Endothelial cell of umbilical vein (primary cell): ENCODE data around the gene ZNF595. TPM values are rescaled to one million over a fixed set of nuclear protein-coding genes. Genes with fewer than 3 reads are reported as not detected.

ENCODE experiments used
- BruUV-seq: library from RNA; stranded (reverse); fragments of 400-500 nt; replicated peaks from 2 replicates; lab custom pipeline; 2021; lab: Mats Ljungman, UMichigan
- CTCF ChIA-PET: fragments of 300-600, 350-600 bp; sonication (Branson Sonifier 250); formaldehyde crosslinking; loops from one replicate; lab custom pipeline; 2021; ENCODE audit warnings: antibody characterized with exemption, inconsistent platforms; lab: Charles Lee
- POLR2A ChIA-PET: fragments of 300-600, 350-600 bp; sonication (Branson Sonifier 250); formaldehyde crosslinking; loops from one replicate; lab custom pipeline; 2021; ENCODE audit warnings: antibody characterized with exemption, inconsistent platforms; lab: Charles Lee
- DNase-seq: peaks from one replicate; pipeline ENCODE4 v3.0.0-alpha.2; 2011; ENCODE audit warnings: low read depth, low spot score
- FAIRE-seq: peaks from 2 replicates; lab custom pipeline; 2011; peaks lifted over from hg19 to GRCh38; lab: Jason Lieb, UNC
- H2AFZ ChIP-seq: 2 replicates; pipeline ENCODE4 v1.6.0; 2012; ENCODE audit warnings: low read depth, low read length, control low read depth, inconsistent platforms
- H3K27ac ChIP-seq: 2 replicates; pipeline ENCODE4 v1.5.1; 2011; ENCODE audit warnings: low read depth, mild to moderate bottlenecking, control low read depth, low read length, moderate library complexity; ENCODE audit not compliant: insufficient read depth
- H3K27me3 ChIP-seq, 2 experiments: 2 replicates each; pipeline versions ENCODE4 v1.6.0 to v1.6.1; 2011; ENCODE audit warnings: low read length in 2 of 2, mixed read lengths in 1 of 2; ENCODE audit not compliant: control insufficient read depth in 2 of 2, insufficient read depth in 2 of 2
- H3K36me3 ChIP-seq, 2 experiments: 2 replicates in 1 of 2; 3 replicates in 1 of 2; pipeline ENCODE4 v1.5.1; 2011; ENCODE audit warnings: low read length in 2 of 2, mild to moderate bottlenecking in 1 of 2, moderate library complexity in 1 of 2; ENCODE audit not compliant: control insufficient read depth in 2 of 2, insufficient read depth in 2 of 2; ENCODE audit errors: extremely low read depth in 1 of 2
- H3K4me1 ChIP-seq: 3 replicates; pipeline ENCODE4 v1.5.1; 2011; ENCODE audit warnings: mild to moderate bottlenecking, low read length; ENCODE audit not compliant: control insufficient read depth, insufficient read depth; ENCODE audit errors: extremely low read depth
- H3K4me2 ChIP-seq: 2 replicates; pipeline ENCODE4 v1.6.1; 2011; ENCODE audit warnings: low read length, control low read depth, mixed read lengths; ENCODE audit not compliant: insufficient read depth
- H3K4me3 ChIP-seq, 3 experiments: fragments of 200-600 bp in 1 of 3; sonication (generic), shearing (Covaris generic) in 1 of 3; replicated peaks in 1 of 3; 2 replicates each; pipeline ENCODE4 v1.5.1; 2011 to 2016; ENCODE audit warnings: control low read depth in 3 of 3, low read length in 3 of 3, mild to moderate bottlenecking in 2 of 3, inconsistent platforms in 1 of 3, low read depth in 1 of 3, moderate library complexity in 1 of 3; ENCODE audit not compliant: insufficient read depth in 1 of 3
- H3K79me2 ChIP-seq: 2 replicates; pipeline ENCODE4 v1.6.0; 2012; ENCODE audit warnings: low read length, inconsistent platforms; ENCODE audit not compliant: control insufficient read depth, insufficient read depth
- H3K9ac ChIP-seq: replicated peaks from 2 replicates; pipeline ENCODE3; 2011; ENCODE audit warnings: low read length, control low read depth; ENCODE audit not compliant: insufficient read depth; ENCODE audit errors: extremely low read depth
- H3K9me1 ChIP-seq: replicated peaks from 3 replicates; pipeline ENCODE4 v1.6.0; 2011; ENCODE audit warnings: mild to moderate bottlenecking, low read length; ENCODE audit not compliant: control insufficient read depth, insufficient read depth; ENCODE audit errors: extremely low read depth
- H3K9me3 ChIP-seq: replicated peaks from 2 replicates; pipeline ENCODE4 v1.5.1; 2012; ENCODE audit warnings: low read length, inconsistent platforms; ENCODE audit not compliant: control insufficient read depth, insufficient read depth
- H4K20me1 ChIP-seq: replicated peaks from 2 replicates; pipeline ENCODE3; 2011; ENCODE audit warnings: mild to moderate bottlenecking, low read length; ENCODE audit not compliant: control insufficient read depth, insufficient read depth; ENCODE audit errors: extremely low read depth
- EZH2 ChIP-seq: IDR thresholded peaks from 2 replicates; pipeline ENCODE4 v1.6.1; 2012; ENCODE audit warnings: borderline replicate concordance, low read depth, mild to moderate bottlenecking, moderate library complexity, low read length, inconsistent platforms; ENCODE audit not compliant: severe bottlenecking
- FOS ChIP-seq: IDR thresholded peaks from 2 replicates; pipeline ENCODE4 v1.6.1; 2011; ENCODE audit warnings: mild to moderate bottlenecking, low read length, moderate library complexity, borderline replicate concordance; ENCODE audit not compliant: insufficient read depth
- GATA2 ChIP-seq: IDR thresholded peaks from 2 replicates; pipeline ENCODE4 v1.7.0; 2011; ENCODE audit warnings: low read depth, mild to moderate bottlenecking, moderate library complexity, mixed read lengths, low read length; ENCODE audit not compliant: insufficient read length, insufficient read depth
- JUN ChIP-seq: IDR thresholded peaks from 2 replicates; pipeline ENCODE4 v1.6.1; 2011; ENCODE audit warnings: borderline replicate concordance, low read depth; ENCODE audit not compliant: insufficient read length, insufficient read depth
- MYC ChIP-seq: IDR thresholded peaks from one replicate; pipeline ENCODE4 v1.6.1; 2011; ENCODE audit warnings: mild to moderate bottlenecking, low read depth, low read length
- POLR2A ChIP-seq: IDR thresholded peaks from 2 replicates; pipeline ENCODE4 v1.6.1; 2012; ENCODE audit warnings: low read depth, mild to moderate bottlenecking, control low read depth, low read length
- POLR2AphosphoS5 ChIP-seq: IDR thresholded peaks from 2 replicates; pipeline ENCODE4 v1.6.1; 2012; ENCODE audit warnings: low read depth, mild to moderate bottlenecking, control low read depth, low read length, moderate library complexity; ENCODE audit not compliant: insufficient read depth
- dilution Hi-C: fragments of 300-500 bp; cut with MboI; formaldehyde crosslinking; loops from one replicate; pipeline ENCODE4 v1.15.0; 2019; ENCODE audit warnings: low sequenced_read_pairs; ENCODE audit not compliant: extremely low pct_ligation_motif_present
- intact Hi-C: fragments of 100-400 bp; cut with micrococcal nuclease; formaldehyde crosslinking; loops from one replicate; pipeline ENCODE4 v1.10.0; 2022
- polyA plus RNA-seq, 4 experiments: library from polyadenylated mRNA; depleted of rRNA in 3 of 4; stranded (reverse) in 3 of 4; unstranded in 1 of 4; fragments of >200 nt; gene quantifications; 2 replicates each; pipeline versions ENCODE4 v1.2.1 to v1.2.3, GENCODE V29; 2011 to 2012; ENCODE audit warnings: missing spikeins in 1 of 4
- total RNA-seq: library from RNA; stranded (reverse); gene quantifications from 2 replicates; pipeline ENCODE4 v1.2.3, GENCODE V29; 2021
- TF ChIP-seq, protein P1 (sequence below): IDR thresholded peaks from 2 replicates; pipeline ENCODE4 v1.6.1; 2011; ENCODE audit not compliant: insufficient read depth, insufficient read length
- TF ChIP-seq, protein P2 (sequence below), 2 donors: IDR thresholded peaks; 1 replicate in 1 of 2; 2 replicates in 1 of 2; pipeline ENCODE4 v1.5.1; 2011; ENCODE audit warnings: low read length in 2 of 2, mild to moderate bottlenecking in 2 of 2, moderate library complexity in 2 of 2, control low read depth in 1 of 2, inconsistent platforms in 1 of 2, low read depth in 1 of 2; ENCODE audit not compliant: insufficient read depth in 1 of 2; ENCODE audit errors: extremely low read depth in 1 of 2

ZNF595 gene
- total and polyA plus RNA-seq, 2 donors (not counting 3 experiments of a cell fraction or from before 2014, with no cell fraction given): 1.8 to 11.1 TPM

DNA sequence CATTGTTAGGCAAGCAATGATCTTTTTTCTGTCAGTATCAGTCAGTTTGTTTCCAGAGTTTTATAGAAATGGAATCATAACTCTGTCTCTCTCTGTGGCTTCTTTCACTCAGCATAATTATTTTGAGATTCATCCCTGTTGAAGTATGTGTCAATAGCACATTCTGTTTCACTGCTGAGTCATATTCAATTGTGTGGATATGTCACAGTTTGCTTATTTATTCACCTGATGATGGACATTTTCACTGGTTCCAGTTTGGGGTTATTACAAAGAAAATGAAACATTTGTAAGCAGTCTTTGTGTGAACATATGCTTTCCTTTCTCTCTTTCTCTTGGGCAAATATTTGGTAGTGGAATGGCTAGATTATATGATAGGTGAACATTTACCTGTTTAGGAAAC lies 61.0 kb downstream of the ZNF595 start:
- H3K4me2 ChIP-seq: no peak overlapping the region
- H3K4me1 ChIP-seq: no peaks in the 10 kb centered on the region
- no peak overlapping the region for H3K9ac ChIP-seq
- no peak overlapping the region for H3K27ac ChIP-seq
- FAIRE-seq (no peak), DNase-seq (no peak)
- ChIA-PET POLR2A (no interaction called here), CTCF (no interaction called here)
- no peaks in the 10 kb centered on the region for H3K9me1 ChIP-seq
- H3K9me3 ChIP-seq: no peaks in the 10 kb centered on the region
- H3K27me3 ChIP-seq: no peaks in the 10 kb centered on the region
- no peak for TF ChIP-seq POLR2A
- no peak for TF ChIP-seq GATA2
- TF ChIP-seq JUN: no peak
- no peak for TF ChIP-seq FOS
- no peak for TF ChIP-seq EZH2
- TF ChIP-seq POLR2AphosphoS5: no peak
- TF ChIP-seq, protein P1, sequence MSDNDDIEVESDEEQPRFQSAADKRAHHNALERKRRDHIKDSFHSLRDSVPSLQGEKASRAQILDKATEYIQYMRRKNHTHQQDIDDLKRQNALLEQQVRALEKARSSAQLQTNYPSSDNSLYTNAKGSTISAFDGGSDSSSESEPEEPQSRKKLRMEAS: no peak
- no peak for TF ChIP-seq MYC
- TF ChIP-seq, protein P2, sequence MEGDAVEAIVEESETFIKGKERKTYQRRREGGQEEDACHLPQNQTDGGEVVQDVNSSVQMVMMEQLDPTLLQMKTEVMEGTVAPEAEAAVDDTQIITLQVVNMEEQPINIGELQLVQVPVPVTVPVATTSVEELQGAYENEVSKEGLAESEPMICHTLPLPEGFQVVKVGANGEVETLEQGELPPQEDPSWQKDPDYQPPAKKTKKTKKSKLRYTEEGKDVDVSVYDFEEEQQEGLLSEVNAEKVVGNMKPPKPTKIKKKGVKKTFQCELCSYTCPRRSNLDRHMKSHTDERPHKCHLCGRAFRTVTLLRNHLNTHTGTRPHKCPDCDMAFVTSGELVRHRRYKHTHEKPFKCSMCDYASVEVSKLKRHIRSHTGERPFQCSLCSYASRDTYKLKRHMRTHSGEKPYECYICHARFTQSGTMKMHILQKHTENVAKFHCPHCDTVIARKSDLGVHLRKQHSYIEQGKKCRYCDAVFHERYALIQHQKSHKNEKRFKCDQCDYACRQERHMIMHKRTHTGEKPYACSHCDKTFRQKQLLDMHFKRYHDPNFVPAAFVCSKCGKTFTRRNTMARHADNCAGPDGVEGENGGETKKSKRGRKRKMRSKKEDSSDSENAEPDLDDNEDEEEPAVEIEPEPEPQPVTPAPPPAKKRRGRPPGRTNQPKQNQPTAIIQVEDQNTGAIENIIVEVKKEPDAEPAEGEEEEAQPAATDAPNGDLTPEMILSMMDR (IDR thresholded peaks at IDR 0.05; ENCODE audit: extremely low read depth in 1 of 2, insufficient read depth in 1 of 2, low read depth in 1 of 2, low read length in 2 of 2): no peak
- no peaks in the 10 kb centered on the region for H3K36me3 ChIP-seq
- dilution Hi-C loops: no loop called here
- H4K20me1 ChIP-seq: no peaks in the 10 kb centered on the region
- no TSS peak for BruUV-seq
- intact Hi-C loops: no loop called here
- H3K4me3 ChIP-seq: no peak overlapping the region
- H3K79me2 ChIP-seq: no peaks in the 10 kb centered on the region
- no peak overlapping the region for H2AFZ ChIP-seq
